Activated T-cell treated with anti-CD3 and anti-CD28 coated beads, Interleukin-2, amount 50 U/mL, for 4 hours (primary cell): ENCODE data around the gene NSMF. TPM values are rescaled to one million over a fixed set of nuclear protein-coding genes. Genes with fewer than 3 reads are reported as not detected.

Experiments used
- ATAC-seq, 2 donors: fragments of 200-7000 bp; cut with Tn5 transposase; one replicate each; pipeline ENCODE4 v1.10.0; 2021
- DNase-seq: peaks from one replicate; pipeline ENCODE4 v3.0.0-alpha.2; 2020
- H3K27me3 Mint-ChIP-seq: one replicate; pipeline ENCODE4 v1.8.0; 2021; ENCODE audit warnings: low read depth, mixed read lengths
- H3K36me3 Mint-ChIP-seq: one replicate; pipeline ENCODE4 v1.8.0; 2022; ENCODE audit warnings: mixed read lengths; ENCODE audit not compliant: insufficient read depth
- H3K4me1 Mint-ChIP-seq: one replicate; pipeline ENCODE4 v1.8.0; 2021; ENCODE audit warnings: low read depth, mixed read lengths
- H3K4me3 Mint-ChIP-seq: one replicate; pipeline ENCODE4 v1.8.0; 2021; ENCODE audit warnings: mild to moderate bottlenecking, moderate library complexity, mixed read lengths
- H3K9me3 Mint-ChIP-seq: one replicate; pipeline ENCODE4 v1.8.0; 2021; ENCODE audit warnings: mixed read lengths
- total RNA-seq, 3 donors: library from RNA; stranded (reverse); gene quantifications; one replicate each; pipeline ENCODE4 v1.2.1, GENCODE V29; 2021

The NSMF gene
- total RNA-seq, 3 donors from 2014 or later, result 69.5 to 89.1 (median 87.7) TPM

DNA sequence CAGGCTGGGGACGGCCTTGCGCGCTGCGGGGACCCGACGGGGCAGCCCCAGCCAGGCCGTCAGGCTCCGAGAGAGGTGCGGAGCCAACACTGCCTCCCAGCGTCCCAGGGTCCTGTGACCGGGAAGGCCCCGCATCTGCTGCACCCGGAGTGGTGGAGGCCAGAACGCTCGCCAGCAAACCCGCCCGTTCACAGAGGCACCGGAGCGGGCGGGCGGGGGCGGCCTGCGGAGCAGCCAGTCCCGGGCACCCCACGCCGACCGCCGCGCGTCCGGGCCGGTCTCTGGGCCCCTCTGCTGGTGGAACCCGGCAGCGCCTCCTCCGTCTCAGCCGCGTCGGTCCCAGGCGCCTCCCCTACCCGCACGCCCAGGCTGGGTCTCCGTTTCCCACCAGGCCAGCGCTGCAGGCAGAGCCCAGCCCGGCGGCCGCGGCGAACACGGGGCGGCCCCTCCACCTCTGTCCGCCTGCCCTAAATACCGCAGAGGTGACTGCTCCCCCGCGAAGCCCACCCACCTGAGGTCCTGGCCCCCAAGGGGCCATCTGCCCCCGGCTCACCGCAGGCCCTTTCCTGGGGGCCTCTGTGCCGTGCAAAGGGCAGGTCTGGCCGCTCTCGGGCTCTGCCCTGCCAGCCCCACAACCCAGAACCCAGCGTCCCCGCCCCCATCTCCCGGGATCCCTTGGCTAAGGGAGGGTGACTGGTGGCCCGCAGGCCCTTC is 52.1 kb downstream of the NSMF start:
- H3K4me3 Mint-ChIP-seq, result no peak overlapping the region

DNA sequence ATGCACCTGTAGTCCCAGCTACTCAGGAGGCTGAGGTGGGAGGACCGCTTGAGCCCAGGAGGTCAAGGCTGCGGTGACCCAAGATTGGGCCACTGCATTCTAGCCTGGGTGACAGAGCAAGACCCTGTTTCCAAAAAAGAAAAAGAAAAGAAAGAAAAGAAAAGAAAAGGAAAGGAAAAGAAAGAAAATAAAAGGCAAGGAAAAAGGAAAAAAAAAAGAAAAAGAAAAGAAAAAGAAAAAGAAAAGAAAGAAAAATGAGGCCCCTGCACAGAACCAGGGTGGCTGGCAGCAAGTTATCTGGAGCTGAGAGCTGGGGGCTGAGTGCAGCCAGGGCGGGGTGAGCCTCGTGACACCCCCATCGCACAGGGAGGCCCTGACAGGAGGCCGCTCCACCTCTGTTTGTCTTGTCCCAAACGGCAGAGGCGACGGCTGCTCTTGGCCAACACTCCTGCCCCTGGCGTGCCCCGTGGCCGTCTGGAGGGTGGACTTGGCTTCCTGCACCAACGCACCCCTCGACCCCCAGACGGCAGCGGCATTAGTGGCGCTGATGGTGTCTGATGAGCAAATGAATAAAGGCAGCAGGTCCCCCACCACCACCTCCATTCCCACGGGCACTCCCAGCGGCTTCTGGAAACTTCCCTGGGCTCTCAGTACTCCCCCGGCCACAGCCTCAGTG is 52.9 kb downstream of the NSMF start:
- H3K4me3 Mint-ChIP-seq, result no peak overlapping the region
- peaks cover 9% of the 10 kb centered on the region for H3K4me1 Mint-ChIP-seq
- DNase-seq (no peak), ATAC-seq (no peak)
- H3K9me3 Mint-ChIP-seq, result no peaks in the 10 kb centered on the region
- no peaks in the 10 kb centered on the region for H3K27me3 Mint-ChIP-seq
- H3K36me3 Mint-ChIP-seq, result peaks cover 3% of the 10 kb centered on the region

More for the DNA sequence above, 52.1 kb downstream of the NSMF start:
- Mint-ChIP-seq H3K4me1 (peaks cover 9% of the 10 kb centered on the region), H3K9me3 (no peaks in the 10 kb centered on the region), H3K27me3 (no peaks in the 10 kb centered on the region), H3K36me3 (peaks cover 3% of the 10 kb centered on the region)
- DNase-seq, result peak; percentile 58
- ATAC-seq, result peak; percentile 91 to 93

DNA sequence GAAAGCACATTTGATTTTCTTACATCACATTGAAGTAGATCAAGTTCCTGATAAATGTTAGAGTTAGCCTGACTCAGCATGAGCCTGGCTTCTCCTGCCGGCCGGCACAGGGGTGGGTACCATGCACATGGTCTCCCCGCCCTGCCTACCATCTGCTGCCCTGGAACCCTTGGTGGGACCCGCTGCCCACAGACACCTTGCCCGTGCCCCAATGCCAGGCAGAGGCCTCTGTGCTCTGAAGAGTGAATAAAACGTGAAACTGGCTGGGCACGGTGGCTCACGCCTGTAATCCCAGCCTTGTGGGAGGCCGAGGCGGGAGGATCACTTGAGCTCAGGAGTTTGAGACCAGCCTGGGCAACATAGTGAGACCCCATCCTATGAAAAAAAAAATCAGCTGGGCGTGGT is 53.5 kb downstream of the NSMF start:
- H3K4me1 Mint-ChIP-seq, result peaks cover 9% of the 10 kb centered on the region
- ATAC-seq, result no peak
- H3K36me3 Mint-ChIP-seq, result peaks cover 3% of the 10 kb centered on the region
- DNase-seq, result no peak
- H3K9me3 Mint-ChIP-seq, result no peaks in the 10 kb centered on the region
- H3K4me3 Mint-ChIP-seq, result no peak overlapping the region
- H3K27me3 Mint-ChIP-seq, result no peaks in the 10 kb centered on the region

DNA sequence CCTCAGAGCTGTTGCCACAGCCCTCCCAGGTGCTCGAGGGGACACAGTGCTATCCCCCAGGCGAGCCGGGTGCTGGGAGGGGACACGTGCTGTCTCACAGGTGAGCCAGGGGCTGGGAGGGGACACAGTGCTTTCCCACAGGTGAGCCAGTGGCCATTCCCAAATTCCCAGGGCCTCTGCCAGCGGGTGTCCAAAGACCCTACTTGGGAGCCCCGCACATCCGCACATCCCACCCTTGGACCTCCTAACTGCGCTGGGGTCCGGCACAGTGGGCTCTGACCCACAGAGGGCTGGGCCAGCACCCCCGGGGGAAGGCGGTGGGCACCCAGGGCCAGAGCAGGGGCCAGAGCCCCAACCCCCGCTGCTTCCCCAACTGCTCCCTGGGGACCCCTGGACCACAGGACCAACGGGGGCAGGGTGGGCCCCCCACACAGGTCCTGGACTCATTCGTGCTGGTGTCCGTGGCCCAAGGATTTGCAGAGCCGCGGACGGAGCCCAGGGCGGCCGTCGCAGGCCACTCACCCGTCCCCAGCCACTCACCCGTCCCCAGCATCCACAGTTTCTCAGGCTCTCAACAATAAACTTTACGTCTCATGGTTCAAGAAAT is 54.1 kb downstream of the NSMF start:
- H3K9me3 Mint-ChIP-seq, result no peaks in the 10 kb centered on the region
- no peak overlapping the region for H3K4me3 Mint-ChIP-seq
- peaks cover 3% of the 10 kb centered on the region for H3K36me3 Mint-ChIP-seq
- H3K4me1 Mint-ChIP-seq, result peaks cover 7% of the 10 kb centered on the region
- no peak for ATAC-seq
- no peak for DNase-seq
- no peaks in the 10 kb centered on the region for H3K27me3 Mint-ChIP-seq

DNA sequence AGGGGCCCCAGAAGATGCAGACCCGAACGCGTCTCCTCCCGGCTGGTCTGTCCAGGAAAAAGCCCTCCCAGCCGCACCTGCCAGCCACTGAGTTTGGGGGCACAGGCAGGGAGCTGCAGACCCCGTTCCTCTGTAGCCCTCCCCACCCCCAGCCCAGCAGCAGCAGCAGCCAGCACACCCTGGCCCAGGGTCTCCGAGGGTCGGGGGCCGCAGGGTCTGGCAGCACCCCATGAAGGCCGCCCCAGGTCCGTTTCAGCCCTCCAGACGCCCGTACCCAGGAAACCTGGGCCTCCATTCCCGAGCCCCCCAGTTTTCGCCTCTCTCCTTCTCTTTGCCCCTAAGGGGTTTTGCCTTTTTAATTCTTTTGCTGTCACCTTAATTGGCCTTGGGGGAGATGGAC is 55.9 kb downstream of the NSMF start:
- H3K36me3 Mint-ChIP-seq, result peaks cover 3% of the 10 kb centered on the region
- DNase-seq (no peak), ATAC-seq (no peak)
- H3K4me1 Mint-ChIP-seq, result peaks cover 9% of the 10 kb centered on the region
- H3K27me3 Mint-ChIP-seq, result no peaks in the 10 kb centered on the region
- H3K4me3 Mint-ChIP-seq, result no peak overlapping the region
- H3K9me3 Mint-ChIP-seq, result no peaks in the 10 kb centered on the region

DNA sequence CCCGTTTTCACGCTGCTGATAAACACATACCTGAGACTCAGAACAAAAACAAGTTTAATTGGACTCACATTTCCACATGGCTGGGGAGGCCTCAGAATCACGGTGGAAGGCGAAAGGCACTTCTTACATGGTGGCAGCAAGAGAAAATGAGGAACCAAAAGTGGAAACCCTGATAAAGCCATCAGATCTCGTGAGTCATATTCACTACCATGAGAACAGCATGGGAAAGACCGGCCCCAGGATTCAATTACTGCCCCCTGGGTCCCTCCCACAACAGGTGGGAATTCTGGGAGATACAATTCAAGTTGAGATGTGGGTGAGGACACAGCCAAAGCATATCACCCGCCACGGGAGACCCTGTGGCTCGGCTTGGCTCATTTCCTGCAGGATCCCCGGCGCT is 56.4 kb downstream of the NSMF start:
- ATAC-seq, result no peak
- Mint-ChIP-seq H3K27me3 (no peaks in the 10 kb centered on the region), H3K4me1 (peaks cover 15% of the 10 kb centered on the region), H3K4me3 (no peak overlapping the region), H3K9me3 (no peaks in the 10 kb centered on the region), H3K36me3 (peaks cover 4% of the 10 kb centered on the region)
- DNase-seq, result no peak

DNA sequence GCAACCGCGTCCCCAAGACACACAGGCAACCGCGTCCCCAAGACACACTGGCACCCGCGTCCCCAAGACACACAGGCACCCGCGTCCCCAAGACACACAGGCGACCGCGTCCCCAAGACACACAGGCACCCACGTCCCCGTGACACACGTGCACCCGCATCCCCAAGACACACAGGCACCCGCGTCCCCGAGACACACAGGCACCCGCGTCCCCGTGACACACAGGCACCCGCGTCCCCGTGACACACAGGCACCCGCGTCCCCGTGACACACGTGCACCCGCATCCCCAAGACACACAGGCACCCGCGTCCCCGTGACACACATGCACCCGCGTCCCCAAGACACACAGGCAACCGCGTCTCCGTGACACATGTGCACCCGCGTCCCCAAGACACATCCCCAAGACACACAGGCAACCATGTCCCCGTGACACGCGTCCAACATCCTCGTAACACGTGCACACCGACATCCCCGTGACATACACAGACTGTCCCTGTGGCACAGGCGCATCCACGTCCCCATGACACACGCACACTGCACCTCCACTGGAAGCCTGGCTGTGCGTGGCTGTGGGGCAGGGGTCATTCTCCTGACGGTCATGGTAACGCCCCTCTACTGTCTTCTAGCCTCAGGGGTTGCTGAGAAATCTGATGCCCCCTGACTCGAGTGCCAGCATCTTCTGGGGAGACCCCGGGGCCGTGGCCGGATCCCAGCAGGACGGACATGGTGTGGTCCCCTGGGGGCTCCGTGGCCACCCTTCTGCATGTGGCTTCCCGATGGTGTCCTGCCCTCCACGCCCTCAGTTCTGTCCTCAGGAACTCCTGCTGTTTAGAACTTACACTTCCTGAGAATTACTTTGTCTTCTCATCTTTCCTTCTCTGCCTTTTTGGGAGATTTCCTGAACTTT is 60.3 kb downstream of the NSMF start:
- Mint-ChIP-seq H3K27me3 (no peaks in the 10 kb centered on the region), H3K4me1 (peaks cover 21% of the 10 kb centered on the region), H3K9me3 (no peaks in the 10 kb centered on the region), H3K36me3 (peaks cover 4% of the 10 kb centered on the region), H3K4me3 (no peak overlapping the region)
- ATAC-seq, result no peak
- no peak for DNase-seq

DNA sequence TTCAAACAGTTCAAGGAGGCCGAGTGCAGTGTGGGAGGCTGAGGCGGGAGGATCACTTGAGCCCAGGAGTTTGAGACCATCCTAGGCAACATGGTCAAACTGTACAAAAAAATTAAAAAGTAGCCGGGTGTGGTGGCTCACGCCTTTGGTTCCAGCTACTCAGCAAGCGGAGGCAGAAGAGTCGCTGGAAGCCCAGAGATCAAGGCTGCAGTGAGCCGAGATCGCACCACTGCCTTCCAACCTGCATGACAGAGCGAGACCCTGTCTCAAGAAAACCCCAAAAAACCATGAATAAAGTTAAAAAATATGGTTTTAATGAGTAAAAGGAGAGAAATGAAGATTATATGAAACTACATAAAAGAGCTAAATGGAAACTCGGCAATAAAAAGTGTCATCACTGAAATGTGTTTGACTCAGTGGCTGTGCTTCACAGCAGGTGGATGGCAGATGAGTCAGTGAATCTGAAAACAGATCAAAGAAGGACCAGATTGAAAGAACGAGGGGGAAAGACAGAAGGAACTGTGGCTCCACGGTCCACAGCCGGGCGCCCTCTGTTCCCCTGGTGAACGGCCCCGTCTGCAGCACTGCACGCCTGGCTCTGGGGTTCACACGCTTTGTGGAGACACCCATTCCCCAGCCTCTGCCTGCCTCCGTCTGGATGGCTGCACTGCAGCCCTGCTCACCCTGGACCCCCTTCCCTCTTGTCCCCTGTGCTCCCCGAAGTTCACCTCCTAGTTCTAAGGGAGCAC is 61.3 kb downstream of the NSMF start:
- Mint-ChIP-seq H3K9me3 (no peaks in the 10 kb centered on the region), H3K27me3 (no peaks in the 10 kb centered on the region), H3K36me3 (peaks cover 4% of the 10 kb centered on the region), H3K4me3 (peak overlapping the region; percentile 20), H3K4me1 (peaks cover 21% of the 10 kb centered on the region)
- ATAC-seq (peak; percentile 92 to 95), DNase-seq (no peak)

Other genes starting within 250 kb of the NSMF start
- gene RNF208, start 237.1 kb downstream of the NSMF start, total RNA-seq, result 1 to 10 TPM; 3.3 to 6.0 (median 4.4) TPM
- under 1 TPM in 2 of 3 donors, not detected in 1; 0.46 to 0.50 TPM for gene CYSRT1, start 234.2 kb downstream of the NSMF start, total RNA-seq
- gene RNF224, start 231.8 kb downstream of the NSMF start, total RNA-seq, result not detected
- gene SLC34A3, start 228.4 kb downstream of the NSMF start, total RNA-seq, result not detected
- gene TUBB4B, start 218.0 kb downstream of the NSMF start, total RNA-seq, result 100 to 1,000 TPM; 345 to 383 (median 380) TPM
- gene STPG3, start 208.0 kb downstream of the NSMF start, total RNA-seq, result not detected
- gene NELFB, start 204.0 kb downstream of the NSMF start, total RNA-seq, result 10 to 100 TPM; 72.0 to 81.1 (median 73.5) TPM
- gene TOR4A, start 181.6 kb downstream of the NSMF start, total RNA-seq, result 1 to 10 TPM; 3.2 to 4.0 (median 3.6) TPM
- 10 to 100 TPM in 2 of 3 donors, 1 to 10 TPM in 1; 7.6 to 15.6 (median 11.6) TPM for gene NRARP, start 157.1 kb downstream of the NSMF start, total RNA-seq
- gene EXD3, start 36.2 kb downstream of the NSMF start, total RNA-seq, result 1 to 10 TPM; 1.7 to 2.8 (median 2.5) TPM
- gene NOXA1, start 35.9 kb downstream of the NSMF start, total RNA-seq, result under 1 TPM; 0.34 to 0.82 (median 0.46) TPM
- not detected for gene ENTPD8, start 18.0 kb downstream of the NSMF start, total RNA-seq
- 1 to 10 TPM; 1.3 to 1.9 (median 1.8) TPM for gene PNPLA7, start 91.1 kb upstream of the NSMF start, total RNA-seq
- 10 to 100 TPM; 81.6 to 99.0 (median 86.3) TPM for gene MRPL41, start 92.5 kb upstream of the NSMF start, total RNA-seq
- gene DPH7, start 119.6 kb upstream of the NSMF start, total RNA-seq, result 10 to 100 TPM; 34.1 to 37.7 (median 35.2) TPM
- gene ZMYND19, start 131.2 kb upstream of the NSMF start, total RNA-seq, result 100 to 1,000 TPM in 2 of 3 donors, 10 to 100 TPM in 1; 98.6 to 122 (median 106) TPM
- 10 to 100 TPM; 27.5 to 39.3 (median 33.8) TPM for gene ARRDC1, start 146.4 kb upstream of the NSMF start, total RNA-seq
- gene EHMT1, start 159.7 kb upstream of the NSMF start, total RNA-seq, result 10 to 100 TPM; 76.6 to 79.1 (median 78.1) TPM